Measurements from ENCODE around the gene TAMM41.

Gene TAMM41

GRCh38 chr3:11844891-11845290, 1.8 kb downstream of the TAMM41 start:
- no peaks in the 10 kb centered on the region for H3K27me3 ChIP-seq (ENCODE audit: control insufficient read depth in 1 of 2, insufficient read depth in 2 of 2, low read length in 2 of 2)
- no peaks in the 10 kb centered on the region for H3K9me3 ChIP-seq (ENCODE audit: control insufficient read depth in 2 of 2, low read length in 2 of 2)
- peaks cover 18% of the 10 kb centered on the region for H3K4me1 ChIP-seq (ENCODE audit: control insufficient read depth, insufficient read depth, low read length)
- H3K4me3 ChIP-seq (ENCODE audit: low read length in 2 of 2): no peak overlapping the region
- peaks cover 12 to 18% of the 10 kb centered on the region in 2 donors for H3K36me3 ChIP-seq (ENCODE audit: control insufficient read depth in 2 of 2, insufficient read depth in 2 of 2, low read length in 2 of 2)
- H3K27ac ChIP-seq (ENCODE audit: low read length): no peak overlapping the region
- H3K9ac ChIP-seq (ENCODE audit: low read length in 2 of 2): peak overlapping the region in 1 of 2 donors; percentile 51

GRCh38 chr3:11835028-11835639, 11.6 kb downstream of the TAMM41 start:
- no peaks in the 10 kb centered on the region for H3K9me3 ChIP-seq (ENCODE audit: control insufficient read depth in 2 of 2, low read length in 2 of 2)
- no peak overlapping the region for H3K27ac ChIP-seq (ENCODE audit: low read length)
- H3K36me3 ChIP-seq (ENCODE audit: control insufficient read depth in 2 of 2, insufficient read depth in 2 of 2, low read length in 2 of 2): peaks cover 21 to 35% of the 10 kb centered on the region in 2 donors
- H3K4me3 ChIP-seq (ENCODE audit: low read length in 2 of 2): no peak overlapping the region
- no peak overlapping the region for H3K9ac ChIP-seq (ENCODE audit: low read length in 2 of 2)
- H3K4me1 ChIP-seq (ENCODE audit: control insufficient read depth, insufficient read depth, low read length): no peaks in the 10 kb centered on the region
- H3K27me3 ChIP-seq (ENCODE audit: control insufficient read depth in 1 of 2, insufficient read depth in 2 of 2, low read length in 2 of 2): no peaks in the 10 kb centered on the region

- Histone ChIP-seq H3K27ac (ENCODE audit: low read length) (no peak overlapping the region), H3K4me1 (ENCODE audit: control insufficient read depth, insufficient read depth, low read length) (no peaks in the 10 kb centered on the region), H3K9ac (ENCODE audit: low read length in 2 of 2) (no peak overlapping the region), H3K36me3 (ENCODE audit: control insufficient read depth in 2 of 2, insufficient read depth in 2 of 2, low read length in 2 of 2) (peaks cover 22 to 33% of the 10 kb centered on the region in 2 donors), H3K27me3 (ENCODE audit: control insufficient read depth in 1 of 2, insufficient read depth in 2 of 2, low read length in 2 of 2) (no peaks in the 10 kb centered on the region), H3K9me3 (ENCODE audit: control insufficient read depth in 2 of 2, low read length in 2 of 2) (no peaks in the 10 kb centered on the region), H3K4me3 (ENCODE audit: low read length in 2 of 2) (no peak overlapping the region)
Observed at GRCh38 chr3:11832981-11833905, 13.4 kb downstream of the TAMM41 start.

GRCh38 chr3:11829416-11829815, 17.3 kb downstream of the TAMM41 start:
- no peaks in the 10 kb centered on the region for H3K27me3 ChIP-seq (ENCODE audit: control insufficient read depth in 1 of 2, insufficient read depth in 2 of 2, low read length in 2 of 2)
- H3K4me1 ChIP-seq (ENCODE audit: control insufficient read depth, insufficient read depth, low read length): no peaks in the 10 kb centered on the region
- peaks cover 26 to 34% of the 10 kb centered on the region in 2 donors for H3K36me3 ChIP-seq (ENCODE audit: control insufficient read depth in 2 of 2, insufficient read depth in 2 of 2, low read length in 2 of 2)
- H3K4me3 ChIP-seq (ENCODE audit: low read length in 2 of 2): no peak overlapping the region
- no peak overlapping the region for H3K27ac ChIP-seq (ENCODE audit: low read length)
- no peak overlapping the region for H3K9ac ChIP-seq (ENCODE audit: low read length in 2 of 2)
- H3K9me3 ChIP-seq (ENCODE audit: control insufficient read depth in 2 of 2, low read length in 2 of 2): no peaks in the 10 kb centered on the region

GRCh38 chr3:11826628-11827265, 19.9 kb downstream of the TAMM41 start:
- H3K27ac ChIP-seq (ENCODE audit: low read length): no peak overlapping the region
- H3K4me1 ChIP-seq (ENCODE audit: control insufficient read depth, insufficient read depth, low read length): no peaks in the 10 kb centered on the region
- peaks cover 30 to 31% of the 10 kb centered on the region in 2 donors for H3K36me3 ChIP-seq (ENCODE audit: control insufficient read depth in 2 of 2, insufficient read depth in 2 of 2, low read length in 2 of 2)
- H3K4me3 ChIP-seq (ENCODE audit: low read length in 2 of 2): no peak overlapping the region
- H3K27me3 ChIP-seq (ENCODE audit: control insufficient read depth in 1 of 2, insufficient read depth in 2 of 2, low read length in 2 of 2): no peaks in the 10 kb centered on the region
- H3K9ac ChIP-seq (ENCODE audit: low read length in 2 of 2): no peak overlapping the region
- H3K9me3 ChIP-seq (ENCODE audit: control insufficient read depth in 2 of 2, low read length in 2 of 2): no peaks in the 10 kb centered on the region

- H3K9ac ChIP-seq (ENCODE audit: low read length in 2 of 2): no peak overlapping the region
- H3K27me3 ChIP-seq (ENCODE audit: control insufficient read depth in 1 of 2, insufficient read depth in 2 of 2, low read length in 2 of 2): no peaks in the 10 kb centered on the region
- H3K9me3 ChIP-seq (ENCODE audit: control insufficient read depth in 2 of 2, low read length in 2 of 2): no peaks in the 10 kb centered on the region
- H3K27ac ChIP-seq (ENCODE audit: low read length): no peak overlapping the region
- peaks cover 5% of the 10 kb centered on the region for H3K4me1 ChIP-seq (ENCODE audit: control insufficient read depth, insufficient read depth, low read length)
- H3K4me3 ChIP-seq (ENCODE audit: low read length in 2 of 2): no peak overlapping the region
- H3K36me3 ChIP-seq (ENCODE audit: control insufficient read depth in 2 of 2, insufficient read depth in 2 of 2, low read length in 2 of 2): peaks cover 27 to 29% of the 10 kb centered on the region in 2 donors
Observed at GRCh38 chr3:11825301-11825700, 21.4 kb downstream of the TAMM41 start.

GRCh38 chr3:11820531-11821041, 26.1 kb downstream of the TAMM41 start:
- no peak overlapping the region for H3K9ac ChIP-seq (ENCODE audit: low read length in 2 of 2)
- H3K27me3 ChIP-seq (ENCODE audit: control insufficient read depth in 1 of 2, insufficient read depth in 2 of 2, low read length in 2 of 2): no peaks in the 10 kb centered on the region
- H3K36me3 ChIP-seq (ENCODE audit: control insufficient read depth in 2 of 2, insufficient read depth in 2 of 2, low read length in 2 of 2): peaks cover 14 to 19% of the 10 kb centered on the region in 2 donors
- H3K4me1 ChIP-seq (ENCODE audit: control insufficient read depth, insufficient read depth, low read length): peaks cover 8% of the 10 kb centered on the region
- H3K27ac ChIP-seq (ENCODE audit: low read length): no peak overlapping the region
- H3K9me3 ChIP-seq (ENCODE audit: control insufficient read depth in 2 of 2, low read length in 2 of 2): no peaks in the 10 kb centered on the region
- H3K4me3 ChIP-seq (ENCODE audit: low read length in 2 of 2): no peak overlapping the region

GRCh38 chr3:11819146-11819689, 27.5 kb downstream of the TAMM41 start:
- Histone ChIP-seq H3K9me3 (ENCODE audit: control insufficient read depth in 2 of 2, low read length in 2 of 2) (no peaks in the 10 kb centered on the region), H3K4me3 (ENCODE audit: low read length in 2 of 2) (no peak overlapping the region), H3K27ac (ENCODE audit: low read length) (no peak overlapping the region), H3K9ac (ENCODE audit: low read length in 2 of 2) (no peak overlapping the region), H3K4me1 (ENCODE audit: control insufficient read depth, insufficient read depth, low read length) (peaks cover 8% of the 10 kb centered on the region), H3K27me3 (ENCODE audit: control insufficient read depth in 1 of 2, insufficient read depth in 2 of 2, low read length in 2 of 2) (no peaks in the 10 kb centered on the region), H3K36me3 (ENCODE audit: control insufficient read depth in 2 of 2, insufficient read depth in 2 of 2, low read length in 2 of 2) (peaks cover 4 to 10% of the 10 kb centered on the region in 2 donors)

GRCh38 chr3:11818033-11818432, 28.7 kb downstream of the TAMM41 start:
- Histone ChIP-seq H3K4me3 (ENCODE audit: low read length in 2 of 2) (no peak overlapping the region), H3K36me3 (ENCODE audit: control insufficient read depth in 2 of 2, insufficient read depth in 2 of 2, low read length in 2 of 2) (peaks cover 4 to 10% of the 10 kb centered on the region in 2 donors), H3K4me1 (ENCODE audit: control insufficient read depth, insufficient read depth, low read length) (peaks cover 8% of the 10 kb centered on the region), H3K27ac (ENCODE audit: low read length) (no peak overlapping the region), H3K9me3 (ENCODE audit: control insufficient read depth in 2 of 2, low read length in 2 of 2) (no peaks in the 10 kb centered on the region), H3K27me3 (ENCODE audit: control insufficient read depth in 1 of 2, insufficient read depth in 2 of 2, low read length in 2 of 2) (no peaks in the 10 kb centered on the region), H3K9ac (ENCODE audit: low read length in 2 of 2) (no peak overlapping the region)

GRCh38 chr3:11815111-11815510, 31.6 kb downstream of the TAMM41 start:
- H3K9me3 ChIP-seq (ENCODE audit: control insufficient read depth in 2 of 2, low read length in 2 of 2): no peaks in the 10 kb centered on the region
- H3K27ac ChIP-seq (ENCODE audit: low read length): no peak overlapping the region
- no peak overlapping the region for H3K9ac ChIP-seq (ENCODE audit: low read length in 2 of 2)
- peaks cover 4% of the 10 kb centered on the region for H3K4me1 ChIP-seq (ENCODE audit: control insufficient read depth, insufficient read depth, low read length)
- H3K36me3 ChIP-seq (ENCODE audit: control insufficient read depth in 2 of 2, insufficient read depth in 2 of 2, low read length in 2 of 2): peaks cover 0 to 6% of the 10 kb centered on the region in 2 donors
- no peak overlapping the region for H3K4me3 ChIP-seq (ENCODE audit: low read length in 2 of 2)
- H3K27me3 ChIP-seq (ENCODE audit: control insufficient read depth in 1 of 2, insufficient read depth in 2 of 2, low read length in 2 of 2): no peaks in the 10 kb centered on the region

Measured in stomach smooth muscle (tissue), 2 donors.